ENCODE results near the gene UBXN10.

DNA sequence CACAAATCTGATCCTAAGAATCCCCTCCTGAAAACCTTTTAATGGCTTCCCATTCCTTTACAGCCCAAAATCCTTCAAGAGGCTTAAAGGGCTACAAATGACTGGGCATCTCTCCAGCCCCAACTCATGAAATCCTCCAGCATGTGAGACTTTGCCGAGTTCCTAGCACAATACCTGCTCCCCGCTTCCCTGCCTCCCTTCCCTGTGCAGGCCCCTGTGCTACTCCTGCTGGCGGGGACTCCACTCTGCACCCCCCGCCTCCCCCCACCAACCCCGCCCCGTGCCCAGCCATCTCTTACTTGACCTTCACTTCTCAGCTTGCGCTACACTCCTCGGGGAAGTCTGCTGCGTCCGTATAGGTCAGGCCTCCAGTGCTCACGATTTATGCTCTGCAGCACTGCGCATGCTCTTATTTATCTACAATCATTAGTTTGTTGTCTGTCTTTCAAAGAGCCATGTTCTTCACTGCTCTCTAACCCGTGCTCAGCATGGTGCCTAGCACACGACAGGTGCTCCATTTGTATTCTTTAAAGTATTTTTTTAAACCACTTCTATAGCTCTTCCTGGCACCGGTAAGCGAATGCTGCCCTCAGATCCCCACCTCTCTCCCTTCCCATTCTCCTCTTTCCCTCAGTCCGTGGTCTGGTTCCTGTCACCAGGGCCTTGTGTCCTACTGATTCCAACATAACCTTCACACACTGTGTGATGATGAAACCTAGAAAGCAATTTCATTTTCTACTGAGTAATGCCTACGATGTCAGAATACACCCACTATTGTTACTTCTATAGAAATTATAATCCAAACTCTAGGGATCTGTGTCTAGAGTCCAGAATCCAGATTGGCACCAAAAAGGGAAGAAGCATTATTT is 37.9 kb downstream of the UBXN10 start:
- TF ChIP-seq CTCF (IDR thresholded peaks at IDR 0.05) (no peak), POLR2A (IDR thresholded peaks at IDR 0.05) (no peak)

Measured in uterus (tissue), 2 donors.